NCI-H82 treated with DMSO at 0.1 percent for 48 hours (cell line): ENCODE results near the gene TRERF1.

ENCODE experiments used
- DNase-seq: peaks from one replicate; lab custom pipeline; 2025; ENCODE audit not compliant: unreplicated experiment; lab: John Stamatoyannopoulos, UW

The TRERF1 gene

DNA sequence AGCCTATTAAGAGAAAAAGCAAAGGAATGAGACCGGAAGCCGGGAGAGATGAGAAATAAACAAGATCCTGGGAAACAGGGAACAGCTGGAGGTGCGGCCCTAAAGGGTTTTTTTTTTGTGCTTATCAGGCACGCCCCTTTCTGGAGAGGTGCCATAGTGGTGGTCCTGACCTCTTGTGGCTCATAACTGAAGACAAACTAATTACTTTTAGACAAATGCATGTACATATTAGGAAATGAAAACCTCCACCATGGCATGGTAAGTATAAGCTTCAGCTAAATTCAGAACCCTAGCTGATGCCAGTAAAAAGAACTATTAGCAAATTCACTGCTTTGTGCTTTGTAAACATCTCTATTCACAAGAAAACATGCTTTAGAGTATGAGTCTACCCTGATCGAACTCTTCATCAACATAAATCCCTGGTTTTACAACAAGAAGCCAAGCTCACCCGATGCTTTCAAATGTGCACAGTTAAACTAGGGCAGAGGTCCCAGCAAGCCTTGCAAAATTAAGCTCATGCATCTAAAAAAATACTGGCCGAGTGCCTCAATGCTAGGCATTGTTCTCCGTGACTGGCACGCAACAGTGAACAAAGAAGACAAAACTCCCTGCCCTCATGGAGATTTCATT, 137.7 kb downstream of the TRERF1 start:
- DNase-seq: peak; percentile 2

DNA sequence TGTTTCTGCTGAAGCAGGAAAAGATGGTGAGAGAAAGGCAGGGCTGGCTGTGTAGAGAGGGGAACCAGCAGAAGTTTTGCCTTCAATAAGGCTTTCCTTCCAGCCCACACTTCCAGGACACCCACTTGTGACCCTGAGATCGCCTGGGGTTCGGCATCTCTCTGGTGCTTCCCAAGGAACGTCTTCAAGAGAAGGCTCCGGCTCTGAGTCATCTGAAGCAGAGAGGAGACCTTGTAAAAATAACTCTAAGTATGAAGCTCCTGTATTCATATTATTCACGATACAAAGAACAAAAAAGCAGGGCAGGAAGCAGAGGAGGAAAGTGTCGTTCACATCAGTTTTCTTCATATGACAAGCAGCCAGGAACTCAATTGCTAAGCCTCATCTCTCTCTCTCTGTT, 138.7 kb downstream of the TRERF1 start:
- DNase-seq: no peak

DNA sequence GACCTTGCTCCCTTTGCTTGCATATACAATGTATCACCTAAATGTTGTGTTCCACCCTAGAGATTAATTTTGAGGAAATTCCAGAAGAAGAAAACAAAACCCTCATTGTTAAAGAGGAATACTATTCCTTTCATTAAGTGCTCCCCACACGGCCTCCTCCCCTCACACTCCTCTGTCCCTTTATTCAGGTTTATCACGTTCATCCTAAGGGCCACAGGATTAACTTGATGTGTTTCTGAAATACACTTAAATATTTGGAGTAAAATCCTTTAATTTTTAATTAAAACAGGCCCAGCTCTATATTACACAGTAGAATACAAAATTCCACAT, 144.6 kb downstream of the TRERF1 start:
- DNase-seq: no peak

DNA sequence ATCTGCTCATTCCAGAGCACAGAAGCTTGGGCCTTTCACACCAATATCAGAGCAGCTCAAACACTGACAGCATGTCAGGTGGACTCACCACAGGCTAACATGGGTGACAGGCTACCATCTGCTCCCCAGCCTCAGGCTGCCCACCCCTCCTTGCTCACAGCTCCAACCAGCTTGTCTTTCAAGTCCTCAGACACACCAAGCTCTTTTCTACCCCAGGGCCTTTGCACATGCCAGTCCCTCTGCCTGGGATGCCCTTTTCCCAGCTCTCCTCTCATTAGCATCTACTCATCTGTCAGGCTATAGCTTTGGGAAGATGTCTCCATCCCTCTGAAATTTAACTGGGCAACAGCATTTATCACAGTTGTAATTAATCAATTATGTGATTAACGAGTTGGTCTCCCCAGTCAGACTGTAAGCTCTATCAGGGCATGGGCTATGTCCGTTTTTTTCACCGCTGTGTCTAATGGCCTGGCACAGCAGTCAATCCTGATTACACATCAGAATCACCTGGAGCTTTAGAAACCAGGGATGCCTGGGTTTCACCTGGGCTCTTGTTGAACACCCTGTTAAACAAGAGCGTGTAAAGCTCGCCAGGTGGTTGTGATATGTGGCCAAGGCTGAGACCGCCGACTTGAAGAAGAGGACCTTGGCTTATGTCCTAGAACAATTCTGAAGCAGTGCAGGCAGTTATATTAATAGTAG, 145.1 kb downstream of the TRERF1 start:
- DNase-seq: no peak

DNA sequence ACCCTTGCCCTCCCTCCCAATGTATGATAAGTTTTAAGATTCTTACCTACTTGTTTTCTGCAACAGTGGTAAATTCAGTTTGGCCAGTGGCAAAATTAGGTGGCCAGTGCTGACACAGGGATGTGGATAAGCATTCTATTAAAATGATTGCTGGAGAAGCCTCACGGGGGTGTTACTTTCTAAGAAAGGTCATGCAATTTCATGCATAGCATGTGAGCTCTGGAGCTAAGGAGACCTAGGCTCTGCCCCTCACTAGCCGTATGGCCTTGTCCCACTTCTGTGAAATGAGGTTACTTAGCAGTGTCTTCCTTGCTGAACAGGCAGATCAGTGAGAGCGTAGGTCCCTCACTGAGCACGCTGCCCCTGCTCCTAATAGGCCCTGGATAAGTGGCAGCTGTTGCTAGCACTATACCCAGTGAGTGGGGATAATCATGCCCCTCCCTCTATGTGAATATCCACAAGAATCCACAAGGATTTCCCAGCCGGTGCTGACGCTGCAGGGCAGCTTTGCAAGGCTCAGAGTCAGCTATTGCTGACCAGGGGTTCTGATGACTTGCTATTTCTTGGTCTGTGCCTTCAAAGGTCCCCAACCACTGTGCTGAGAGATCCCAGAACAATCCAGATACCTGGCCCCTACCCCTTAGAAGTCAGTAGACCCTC, 147.5 kb downstream of the TRERF1 start:
- DNase-seq: peak; percentile 85

DNA sequence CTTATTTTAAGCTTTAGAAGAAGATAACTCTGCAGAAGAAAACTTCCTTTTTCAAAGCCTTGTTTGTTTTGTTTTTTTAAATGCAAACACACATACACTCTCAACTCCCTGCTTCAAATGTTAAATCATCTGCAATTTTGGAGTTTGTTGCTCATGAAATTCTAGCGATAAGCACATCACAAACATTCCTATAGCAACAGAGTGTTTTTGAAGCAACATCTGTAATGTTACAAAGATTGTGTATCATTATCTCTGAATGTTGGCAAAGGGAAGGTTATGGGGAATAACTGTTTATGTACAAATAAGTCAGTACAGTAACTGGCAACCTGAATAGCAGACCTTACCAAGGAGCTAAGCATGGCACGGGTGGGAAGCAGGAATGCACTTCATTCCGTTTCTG, 149.3 kb downstream of the TRERF1 start:
- DNase-seq: no peak

DNA sequence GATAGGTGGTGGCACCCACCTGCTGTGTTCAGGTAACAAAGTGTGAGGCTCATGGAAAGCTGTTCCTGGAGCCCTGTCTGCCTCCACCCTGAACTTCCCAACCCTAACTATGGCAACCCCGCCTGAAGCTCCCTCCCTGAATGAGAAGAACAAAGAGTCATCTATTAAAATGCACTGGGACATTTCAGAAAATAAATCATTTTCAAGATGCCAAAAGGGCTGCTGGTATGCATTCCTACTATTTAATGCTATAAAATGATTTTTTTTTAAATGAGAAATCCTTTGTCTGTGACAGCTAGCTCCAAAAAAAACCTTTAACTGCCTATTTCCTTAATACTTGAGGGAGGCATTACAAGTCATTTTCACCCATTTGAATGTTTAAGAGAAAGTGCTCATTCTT, 149.7 kb downstream of the TRERF1 start:
- DNase-seq: no peak

- no peak for DNase-seq
These were observed 151.0 kb downstream of the TRERF1 start for GRCh38 chr6:42300701-42301100.

GRCh38 chr6:42300185-42300584, 151.5 kb downstream of the TRERF1 start:
- no peak for DNase-seq

DNA sequence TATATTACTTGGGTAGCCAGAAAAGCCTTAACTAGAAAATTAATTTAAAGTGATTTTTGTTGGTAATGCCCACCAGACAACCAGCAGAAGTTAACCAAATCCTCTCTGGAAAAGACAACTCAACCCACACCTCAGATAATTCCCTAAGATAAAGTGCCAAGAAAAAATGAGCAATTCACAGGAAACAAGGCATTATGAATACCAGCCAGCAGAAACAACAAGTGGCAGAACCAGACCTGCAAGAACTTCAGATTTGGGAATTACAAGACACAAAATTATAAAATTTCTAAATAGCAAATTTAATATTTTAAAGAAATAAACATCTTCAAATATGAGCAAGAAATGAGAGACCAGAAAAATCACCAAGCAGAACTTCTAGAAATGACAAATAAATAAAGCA, 154.1 kb downstream of the TRERF1 start:
- no peak for DNase-seq

DNA sequence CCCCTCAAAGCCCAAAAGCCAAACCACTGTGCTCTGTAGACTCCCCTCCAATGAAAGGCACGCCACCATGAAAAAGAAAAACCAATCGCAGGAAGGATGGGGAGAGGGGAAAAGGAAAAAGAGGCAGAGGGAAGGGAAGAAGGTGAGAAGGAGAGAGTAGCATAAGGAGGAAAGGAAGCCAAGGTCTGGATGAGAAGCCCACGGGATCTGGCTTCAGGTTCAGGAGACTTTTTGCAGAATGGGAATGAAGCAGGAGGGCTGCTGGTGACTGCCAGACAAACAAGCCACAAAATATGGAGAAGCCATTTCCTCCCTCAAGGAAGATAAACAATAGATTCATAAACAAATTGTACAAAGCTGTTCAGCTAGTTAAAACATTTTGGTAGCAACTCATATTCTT, 155.1 kb downstream of the TRERF1 start:
- DNase-seq: no peak

GRCh38 chr6:42295677-42296076, 156.0 kb downstream of the TRERF1 start:
- DNase-seq: no peak

DNA sequence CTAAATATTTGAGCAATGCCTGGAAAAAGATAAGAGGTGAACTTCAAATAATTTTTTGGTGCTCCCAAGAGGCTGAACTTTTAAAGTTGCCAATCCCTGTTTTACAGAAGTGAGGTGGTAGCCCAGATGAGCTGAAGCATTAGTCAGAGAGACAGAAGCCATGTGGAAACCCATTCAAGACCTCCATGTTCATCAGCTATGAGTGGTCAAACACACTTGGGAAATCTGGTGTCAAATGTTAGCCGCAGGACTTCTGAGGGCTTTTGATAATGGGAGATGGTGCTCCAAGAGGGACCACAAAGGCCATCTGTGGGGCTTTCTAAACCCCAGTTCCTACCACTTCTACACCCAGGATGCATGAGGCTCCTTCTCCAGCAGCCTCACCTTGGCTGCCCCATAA, 156.5 kb downstream of the TRERF1 start:
- no peak for DNase-seq

DNA sequence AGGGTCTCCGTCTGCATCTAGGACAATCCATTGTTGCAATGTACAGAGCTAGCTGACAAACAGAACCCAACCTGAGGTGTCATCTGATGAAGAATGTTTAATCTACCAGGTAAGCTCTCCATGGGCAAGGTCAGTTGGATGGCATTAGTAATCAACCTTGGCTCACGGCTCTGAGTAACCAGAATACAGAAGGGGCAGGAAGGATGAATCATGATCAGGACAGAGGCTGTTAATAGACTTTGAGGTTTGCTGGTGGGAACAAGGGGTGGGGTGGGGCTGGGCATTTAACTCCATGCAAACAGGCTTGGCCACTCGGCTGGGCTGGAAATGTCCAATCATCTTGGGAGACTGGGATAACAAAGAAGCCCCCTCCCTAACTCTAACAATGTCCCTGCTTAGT, 157.0 kb downstream of the TRERF1 start:
- DNase-seq: no peak

- no peak for DNase-seq
These were observed 158.2 kb downstream of the TRERF1 start for GRCh38 chr6:42293386-42293977.

DNA sequence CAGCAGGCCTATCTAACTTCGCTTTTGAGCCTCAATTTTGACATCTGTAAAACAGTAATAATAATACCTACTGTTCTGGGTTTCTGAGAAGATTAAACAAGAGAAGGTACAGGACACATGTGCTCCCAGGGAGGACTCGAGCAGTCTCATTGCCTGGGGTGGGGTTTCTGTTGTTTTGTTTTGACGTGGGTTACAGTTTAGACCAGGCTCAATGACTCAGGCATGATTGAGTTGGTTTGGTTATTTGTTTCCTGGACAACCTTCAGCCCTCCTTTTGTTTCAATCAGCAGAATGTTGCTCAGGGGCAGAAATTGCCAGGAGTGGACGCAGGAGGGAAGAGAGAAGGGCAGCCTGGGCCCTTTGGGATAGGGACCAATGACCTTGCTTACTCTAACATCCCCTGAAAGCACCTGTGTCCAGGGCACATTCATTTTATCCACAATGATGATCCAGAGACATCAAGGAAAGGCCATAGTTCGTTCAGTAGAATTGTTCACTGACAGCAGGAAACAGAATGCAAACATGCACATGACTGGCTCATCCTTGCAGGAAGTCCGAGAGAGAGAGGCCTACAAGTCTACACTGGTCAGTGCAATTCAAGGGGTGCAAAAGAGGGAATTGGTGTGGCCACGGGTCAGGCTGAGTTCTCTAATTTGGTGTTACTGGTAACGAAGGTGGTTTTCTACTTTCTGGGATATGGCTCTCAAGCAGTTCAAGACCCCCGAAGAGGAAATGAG, 159.6 kb downstream of the TRERF1 start:
- DNase-seq: no peak

GRCh38 chr6:42287756-42288155, 164.0 kb downstream of the TRERF1 start:
- DNase-seq: no peak

DNA sequence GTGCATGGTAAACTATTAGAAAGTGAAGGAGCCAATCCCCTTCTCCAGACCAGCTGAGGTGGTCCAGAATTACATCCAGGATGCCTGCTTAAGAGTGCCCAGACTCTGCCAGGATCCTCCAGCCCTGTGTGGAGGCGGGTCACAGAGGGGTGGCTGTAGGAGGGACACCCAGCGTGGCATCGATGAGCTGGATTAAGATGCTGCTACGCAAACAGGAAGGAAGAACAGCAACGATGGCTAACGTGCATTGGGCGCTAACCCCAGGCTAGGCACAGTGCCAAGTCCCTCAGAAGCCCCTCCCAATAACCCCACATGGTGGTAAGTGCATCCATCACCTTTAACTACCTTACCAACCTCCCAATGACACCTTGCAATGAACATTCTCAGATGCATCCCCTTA, 170.2 kb downstream of the TRERF1 start:
- DNase-seq: no peak

GRCh38 chr6:42280966-42281533, 170.7 kb downstream of the TRERF1 start:
- DNase-seq: no peak

DNA sequence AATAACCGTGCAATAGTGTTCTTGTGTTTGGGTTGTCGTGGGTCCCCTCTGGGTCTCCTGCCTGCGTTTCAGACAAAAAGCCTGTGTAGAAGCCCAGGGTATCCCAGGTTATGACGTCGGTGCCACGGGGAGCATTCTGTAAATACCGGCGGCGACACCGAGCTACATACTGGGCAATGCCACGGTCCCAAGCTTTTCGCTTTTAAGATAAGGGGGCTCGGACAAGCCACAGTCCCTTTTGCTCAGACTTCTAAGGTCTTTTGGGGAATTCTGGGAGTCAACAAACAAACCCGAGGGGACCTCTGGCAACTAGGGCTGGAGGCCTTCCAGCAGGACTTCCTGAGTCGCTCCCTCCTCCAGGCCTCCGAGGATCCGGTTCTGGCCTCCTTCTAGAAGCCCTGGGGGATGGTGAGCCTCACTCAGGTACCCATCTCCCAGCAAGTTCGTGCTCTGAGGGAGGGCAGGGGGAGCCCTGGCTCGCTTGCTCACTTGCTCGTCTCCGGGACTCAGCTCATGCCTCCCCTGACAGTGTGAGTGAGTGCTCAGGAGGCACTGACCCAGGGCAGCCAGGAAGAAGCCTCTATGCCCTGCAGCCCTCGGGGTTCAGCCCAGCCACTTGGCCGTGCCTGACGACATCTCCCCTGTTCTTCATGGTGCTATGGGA, 171.6 kb downstream of the TRERF1 start:
- DNase-seq: no peak
